ENCODE data around the gene GLIPR1L2. TPM values are rescaled to one million over a fixed set of nuclear protein-coding genes. Genes with fewer than 3 reads are reported as not detected.
"Not testable (repeated sequence)": the region's sequence is repeated elsewhere in the genome, so short reads cannot be mapped to it uniquely, and the experiment has no call there.

Gene GLIPR1L2
- polyA plus RNA-seq, 3 donors from 2014 or later, result 0.71 to 0.84 TPM; not detected in 1

GRCh38 chr12:75439930-75440329 is 49.0 kb downstream of the GLIPR1L2 start:
- Mint-ChIP-seq H3K27ac (no peak overlapping the region), H3K36me3 (peaks cover 0 to 5% (median 5%) of the 10 kb centered on the region in 3 donors), H3K27me3 (ENCODE audit: low read depth in 3 of 3) (peaks cover 0 to 4% (median 3%) of the 10 kb centered on the region in 3 donors), H3K9me3 (peaks cover 0 to 5% (median 0%) of the 10 kb centered on the region in 6 donors), H3K4me1 (peaks cover 5 to 6% of the 10 kb centered on the region in 2 donors), H3K4me3 (no peak overlapping the region)
- DNase-seq, result no peak

- not testable (repeated sequence) for H3K4me1 Mint-ChIP-seq; H3K27me3 Mint-ChIP-seq (ENCODE audit: low read depth in 3 of 3); H3K36me3 Mint-ChIP-seq; H3K27ac Mint-ChIP-seq; H3K4me3 Mint-ChIP-seq; H3K9me3 Mint-ChIP-seq; DNase-seq
These were observed 51.0 kb downstream of the GLIPR1L2 start for GRCh38 chr12:75441687-75442449.

GRCh38 chr12:75442454-75442853 is 51.6 kb downstream of the GLIPR1L2 start:
- DNase-seq; H3K36me3 Mint-ChIP-seq; H3K27me3 Mint-ChIP-seq (ENCODE audit: low read depth in 3 of 3); H3K4me1 Mint-ChIP-seq; H3K4me3 Mint-ChIP-seq; H3K9me3 Mint-ChIP-seq: not testable (repeated sequence)
- H3K27ac Mint-ChIP-seq, result peak overlapping the region in 1 of 6 donors; percentile 46

GRCh38 chr12:75443709-75444108 is 52.8 kb downstream of the GLIPR1L2 start:
- DNase-seq, result no peak
- Mint-ChIP-seq H3K4me3 (no peak overlapping the region), H3K9me3 (peaks cover 0 to 5% (median 0%) of the 10 kb centered on the region in 6 donors), H3K27ac (no peak overlapping the region), H3K4me1 (no peaks in the 10 kb centered on the region), H3K36me3 (peaks cover 0 to 5% (median 5%) of the 10 kb centered on the region in 3 donors), H3K27me3 (ENCODE audit: low read depth in 3 of 3) (peaks cover 0 to 4% (median 1%) of the 10 kb centered on the region in 3 donors)

- H3K4me1 Mint-ChIP-seq, result no peaks in the 10 kb centered on the region
- peaks cover 0 to 4% (median 1%) of the 10 kb centered on the region in 3 donors for H3K27me3 Mint-ChIP-seq (ENCODE audit: low read depth in 3 of 3)
- H3K27ac Mint-ChIP-seq, result no peak overlapping the region
- no peak for DNase-seq
- H3K36me3 Mint-ChIP-seq, result peaks cover 0 to 5% (median 5%) of the 10 kb centered on the region in 3 donors
- H3K9me3 Mint-ChIP-seq, result peaks cover 0 to 5% (median 0%) of the 10 kb centered on the region in 6 donors
- H3K4me3 Mint-ChIP-seq, result no peak overlapping the region
These were observed 53.7 kb downstream of the GLIPR1L2 start for GRCh38 chr12:75444429-75445136.

GRCh38 chr12:75445137-75445507 is 54.2 kb downstream of the GLIPR1L2 start:
- H3K27me3 Mint-ChIP-seq (ENCODE audit: low read depth in 3 of 3); H3K27ac Mint-ChIP-seq; H3K4me1 Mint-ChIP-seq; H3K9me3 Mint-ChIP-seq; DNase-seq; H3K4me3 Mint-ChIP-seq; H3K36me3 Mint-ChIP-seq: not testable (repeated sequence)

- H3K4me1 Mint-ChIP-seq, result no peaks in the 10 kb centered on the region
- peak overlapping the region in 1 of 6 donors; percentile 13 for H3K27ac Mint-ChIP-seq
- H3K36me3 Mint-ChIP-seq, result no peaks in the 10 kb centered on the region
- no peak overlapping the region for H3K4me3 Mint-ChIP-seq
- DNase-seq, result no peak
- no peaks in the 10 kb centered on the region for H3K9me3 Mint-ChIP-seq
- H3K27me3 Mint-ChIP-seq (ENCODE audit: low read depth in 3 of 3), result peaks cover 0 to 4% (median 1%) of the 10 kb centered on the region in 3 donors
These were observed 56.0 kb downstream of the GLIPR1L2 start for GRCh38 chr12:75446857-75447256.

- no peak overlapping the region for H3K27ac Mint-ChIP-seq
- no peak overlapping the region for H3K4me3 Mint-ChIP-seq
- no peaks in the 10 kb centered on the region for H3K9me3 Mint-ChIP-seq
- no peaks in the 10 kb centered on the region for H3K36me3 Mint-ChIP-seq
- DNase-seq, result no peak
- H3K4me1 Mint-ChIP-seq, result no peaks in the 10 kb centered on the region
- peaks cover 0 to 4% (median 1%) of the 10 kb centered on the region in 3 donors for H3K27me3 Mint-ChIP-seq (ENCODE audit: low read depth in 3 of 3)
These were observed 57.0 kb downstream of the GLIPR1L2 start for GRCh38 chr12:75447691-75448393.

GRCh38 chr12:75452675-75453330 is 61.9 kb downstream of the GLIPR1L2 start:
- H3K27ac Mint-ChIP-seq, result no peak overlapping the region
- no peaks in the 10 kb centered on the region for H3K27me3 Mint-ChIP-seq (ENCODE audit: low read depth in 3 of 3)
- DNase-seq, result no peak
- peaks cover 25 to 28% of the 10 kb centered on the region in 2 donors for H3K4me1 Mint-ChIP-seq
- H3K36me3 Mint-ChIP-seq, result no peaks in the 10 kb centered on the region
- peaks cover 0 to 3% (median 0%) of the 10 kb centered on the region in 6 donors for H3K9me3 Mint-ChIP-seq
- no peak overlapping the region for H3K4me3 Mint-ChIP-seq

- peaks cover 51 to 59% of the 10 kb centered on the region in 2 donors for H3K4me1 Mint-ChIP-seq
- H3K36me3 Mint-ChIP-seq, result no peaks in the 10 kb centered on the region
- peaks cover 0 to 9% (median 0%) of the 10 kb centered on the region in 6 donors for H3K9me3 Mint-ChIP-seq
- H3K4me3 Mint-ChIP-seq, result peak overlapping the region; percentile 8 to 79 (median 55)
- H3K27me3 Mint-ChIP-seq (ENCODE audit: low read depth in 3 of 3), result peaks cover 0 to 6% (median 0%) of the 10 kb centered on the region in 3 donors
- DNase-seq, result no peak
- peak overlapping the region in 4 of 6 donors; percentile 2 to 55 (median 38) for H3K27ac Mint-ChIP-seq
These were observed 65.0 kb downstream of the GLIPR1L2 start for GRCh38 chr12:75455839-75456238.

- Mint-ChIP-seq H3K27ac (peak overlapping the region; percentile 69 to 95 (median 82)), H3K4me1 (peaks cover 51 to 65% of the 10 kb centered on the region in 2 donors), H3K9me3 (peaks cover 0 to 9% (median 0%) of the 10 kb centered on the region in 6 donors), H3K27me3 (ENCODE audit: low read depth in 3 of 3) (peaks cover 0 to 6% (median 0%) of the 10 kb centered on the region in 3 donors), H3K4me3 (peak overlapping the region; percentile 40 to 77 (median 73)), H3K36me3 (no peaks in the 10 kb centered on the region)
- DNase-seq, result peak; percentile 39 to 53 (median 41)
These were observed 66.3 kb downstream of the GLIPR1L2 start for GRCh38 chr12:75457191-75457590.

- peaks cover 51 to 65% of the 10 kb centered on the region in 2 donors for H3K4me1 Mint-ChIP-seq
- H3K9me3 Mint-ChIP-seq; H3K36me3 Mint-ChIP-seq; DNase-seq; H3K27me3 Mint-ChIP-seq (ENCODE audit: low read depth in 3 of 3): not testable (repeated sequence)
- peak overlapping the region; percentile 69 to 95 (median 82) for H3K27ac Mint-ChIP-seq
- H3K4me3 Mint-ChIP-seq, result peak overlapping the region; percentile 40 to 77 (median 73)
These were observed 67.0 kb downstream of the GLIPR1L2 start for GRCh38 chr12:75457866-75458265.

GRCh38 chr12:75459755-75460154 is 68.9 kb downstream of the GLIPR1L2 start:
- Mint-ChIP-seq H3K27me3 (ENCODE audit: low read depth in 3 of 3) (peaks cover 0 to 6% (median 0%) of the 10 kb centered on the region in 3 donors), H3K9me3 (peaks cover 0 to 9% (median 3%) of the 10 kb centered on the region in 6 donors), H3K4me3 (peak overlapping the region; percentile 23 to 68 (median 51)), H3K36me3 (peaks cover 0 to 4% (median 4%) of the 10 kb centered on the region in 3 donors), H3K4me1 (peaks cover 51 to 65% of the 10 kb centered on the region in 2 donors), H3K27ac (peak overlapping the region; percentile 8 to 75 (median 48))
- DNase-seq, result no peak

Data from immature natural killer cell (primary cell).